ENCODE measurements around the gene BCAR1. TPM values are rescaled to one million over a fixed set of nuclear protein-coding genes. Genes with fewer than 3 reads are reported as not detected.
"Not testable (repeated sequence)": the region's sequence is repeated elsewhere in the genome, so short reads cannot be mapped to it uniquely, and the experiment has no call there.

The BCAR1 gene
- total RNA-seq, 1 donor from 2014 or later, result 39.5 TPM

DNA sequence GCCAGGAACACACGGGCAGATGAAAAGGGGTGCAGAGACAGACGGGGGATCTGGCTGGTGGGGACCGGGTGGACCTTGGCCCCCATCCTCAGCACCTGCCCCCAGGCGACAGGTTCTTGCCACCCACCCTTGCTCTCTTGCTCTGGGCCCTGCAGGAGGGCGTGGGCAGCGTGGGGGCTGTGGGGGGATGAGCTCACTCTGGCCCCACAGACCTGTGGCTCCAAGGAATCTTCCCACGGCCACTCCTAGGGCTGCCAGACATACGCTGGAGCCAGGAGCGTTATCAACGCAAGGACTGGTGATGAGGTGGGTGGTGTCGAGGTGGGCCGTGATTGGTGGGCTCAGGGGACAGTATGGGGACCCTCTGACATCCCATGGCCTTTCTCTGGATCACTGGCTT is 26.3 kb downstream of the BCAR1 start:
- DNase-seq (ENCODE audit: extremely low spot score in 2 of 2), result no peak
- Histone ChIP-seq H3K9me3 (no peaks in the 10 kb centered on the region), H3K36me3 (peaks cover 0 to 23% of the 10 kb centered on the region in 2 donors), H3K4me1 (peaks cover 5% of the 10 kb centered on the region), H3K4me3 (no peak overlapping the region), H3K27ac (no peak overlapping the region), H3K27me3 (no peaks in the 10 kb centered on the region)
- intact Hi-C loops (cut with DNase I), result no loop called here
- TF ChIP-seq POLR2A (IDR thresholded peaks at IDR 0.05) (no peak), POLR2AphosphoS5 (IDR thresholded peaks at IDR 0.05; ENCODE audit: insufficient read depth in 1 of 2, low read depth in 1 of 2) (no peak)
- TF ChIP-seq, protein P1, sequence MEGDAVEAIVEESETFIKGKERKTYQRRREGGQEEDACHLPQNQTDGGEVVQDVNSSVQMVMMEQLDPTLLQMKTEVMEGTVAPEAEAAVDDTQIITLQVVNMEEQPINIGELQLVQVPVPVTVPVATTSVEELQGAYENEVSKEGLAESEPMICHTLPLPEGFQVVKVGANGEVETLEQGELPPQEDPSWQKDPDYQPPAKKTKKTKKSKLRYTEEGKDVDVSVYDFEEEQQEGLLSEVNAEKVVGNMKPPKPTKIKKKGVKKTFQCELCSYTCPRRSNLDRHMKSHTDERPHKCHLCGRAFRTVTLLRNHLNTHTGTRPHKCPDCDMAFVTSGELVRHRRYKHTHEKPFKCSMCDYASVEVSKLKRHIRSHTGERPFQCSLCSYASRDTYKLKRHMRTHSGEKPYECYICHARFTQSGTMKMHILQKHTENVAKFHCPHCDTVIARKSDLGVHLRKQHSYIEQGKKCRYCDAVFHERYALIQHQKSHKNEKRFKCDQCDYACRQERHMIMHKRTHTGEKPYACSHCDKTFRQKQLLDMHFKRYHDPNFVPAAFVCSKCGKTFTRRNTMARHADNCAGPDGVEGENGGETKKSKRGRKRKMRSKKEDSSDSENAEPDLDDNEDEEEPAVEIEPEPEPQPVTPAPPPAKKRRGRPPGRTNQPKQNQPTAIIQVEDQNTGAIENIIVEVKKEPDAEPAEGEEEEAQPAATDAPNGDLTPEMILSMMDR (IDR thresholded peaks at IDR 0.05), result no peak

DNA sequence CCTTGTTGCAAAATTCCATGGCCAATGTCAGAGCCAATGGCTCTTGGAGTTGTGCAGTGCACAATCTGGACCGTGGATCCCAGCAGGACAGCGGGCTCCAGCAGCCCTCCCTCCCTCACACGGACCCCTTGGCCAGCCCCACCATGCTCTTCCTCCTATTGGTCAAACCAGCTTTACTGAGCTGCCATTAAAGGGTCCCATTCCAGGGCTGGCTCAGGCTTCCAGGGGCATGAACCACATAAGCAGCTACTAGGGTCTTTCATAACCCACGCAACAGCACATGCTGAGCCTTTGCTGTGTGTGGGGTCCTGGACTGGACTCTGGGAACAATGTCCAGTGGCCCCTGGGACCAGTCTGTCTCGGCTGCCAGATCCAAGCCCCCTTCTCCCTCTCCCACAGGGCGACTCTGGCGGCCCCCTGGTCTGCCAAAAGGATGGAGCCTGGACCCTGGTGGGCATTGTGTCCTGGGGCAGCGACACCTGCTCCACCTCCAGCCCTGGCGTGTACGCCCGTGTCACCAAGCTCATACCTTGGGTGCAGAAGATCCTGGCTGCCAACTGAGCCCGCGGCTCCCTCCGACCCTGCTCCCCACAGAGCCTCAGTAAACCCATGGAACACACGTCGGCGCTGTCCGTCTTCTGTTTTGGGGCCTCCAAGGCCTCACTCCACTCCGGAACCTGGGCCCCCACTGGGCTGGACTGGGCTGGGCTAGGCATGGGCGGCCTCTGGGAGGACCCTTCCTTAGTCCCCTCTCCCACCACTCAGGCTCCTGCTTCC is 26.9 kb downstream of the BCAR1 start:
- Histone ChIP-seq H3K9me3 (no peaks in the 10 kb centered on the region), H3K36me3 (peaks cover 0 to 17% of the 10 kb centered on the region in 2 donors), H3K4me3 (no peak overlapping the region), H3K27me3 (no peaks in the 10 kb centered on the region), H3K27ac (no peak overlapping the region), H3K4me1 (peaks cover 5% of the 10 kb centered on the region)
- DNase-seq (ENCODE audit: extremely low spot score in 2 of 2), result no peak
- TF ChIP-seq POLR2A (IDR thresholded peaks at IDR 0.05) (no peak), POLR2AphosphoS5 (IDR thresholded peaks at IDR 0.05; ENCODE audit: insufficient read depth in 1 of 2, low read depth in 1 of 2) (no peak)
- TF ChIP-seq, protein P1 (IDR thresholded peaks at IDR 0.05), result no peak
- intact Hi-C loops (cut with DNase I), result no loop called here

GRCh38 chr16:75223129-75223528 is 28.3 kb downstream of the BCAR1 start:
- H3K36me3 ChIP-seq; H3K4me1 ChIP-seq; intact Hi-C loops (cut with DNase I); H3K9me3 ChIP-seq; H3K4me3 ChIP-seq; H3K27ac ChIP-seq; DNase-seq (ENCODE audit: extremely low spot score in 2 of 2); H3K27me3 ChIP-seq: not testable (repeated sequence)

- H3K4me1 ChIP-seq, result peaks cover 5% of the 10 kb centered on the region
- H3K27me3 ChIP-seq, result no peaks in the 10 kb centered on the region
- H3K9me3 ChIP-seq, result no peaks in the 10 kb centered on the region
- intact Hi-C loops (cut with DNase I), result no loop called here
- no peak overlapping the region for H3K4me3 ChIP-seq
- H3K27ac ChIP-seq, result no peak overlapping the region
- no peak for DNase-seq (ENCODE audit: extremely low spot score in 2 of 2)
- TF ChIP-seq POLR2AphosphoS5 (IDR thresholded peaks at IDR 0.05; ENCODE audit: insufficient read depth in 1 of 2, low read depth in 1 of 2), result no peak
- TF ChIP-seq POLR2A (IDR thresholded peaks at IDR 0.05), result no peak
- TF ChIP-seq, protein P1 (IDR thresholded peaks at IDR 0.05), result no peak
- H3K36me3 ChIP-seq, result no peaks in the 10 kb centered on the region
Measured at GRCh38 chr16:75222271-75222783, 29.1 kb downstream of the BCAR1 start.

DNA sequence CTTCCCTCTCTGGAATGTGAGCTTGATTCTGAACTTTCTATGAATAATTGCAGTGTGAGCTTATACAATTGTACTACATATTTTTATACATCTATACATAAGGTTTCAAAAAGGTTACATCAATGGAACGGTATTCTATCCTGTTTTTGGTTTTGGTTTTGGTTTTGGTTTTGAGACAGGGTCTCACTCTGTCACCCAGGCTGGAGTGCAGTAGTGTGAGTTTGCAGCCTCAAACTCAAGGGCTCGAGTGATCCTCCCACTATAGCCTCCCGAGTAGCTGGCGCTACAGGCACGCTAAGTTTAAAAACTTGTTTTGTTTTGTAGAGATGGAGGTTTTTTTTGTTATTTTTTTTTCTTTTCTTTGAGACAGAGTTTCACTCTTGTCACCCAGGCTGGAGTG is 31.6 kb downstream of the BCAR1 start:
- Histone ChIP-seq H3K27ac (no peak overlapping the region), H3K4me3 (no peak overlapping the region), H3K27me3 (no peaks in the 10 kb centered on the region), H3K36me3 (no peaks in the 10 kb centered on the region), H3K9me3 (no peaks in the 10 kb centered on the region), H3K4me1 (peaks cover 5% of the 10 kb centered on the region)
- intact Hi-C loops (cut with DNase I), result no loop called here
- TF ChIP-seq POLR2A (IDR thresholded peaks at IDR 0.05) (no peak), POLR2AphosphoS5 (IDR thresholded peaks at IDR 0.05; ENCODE audit: insufficient read depth in 1 of 2, low read depth in 1 of 2) (no peak)
- DNase-seq (ENCODE audit: extremely low spot score in 2 of 2), result no peak

- H3K9me3 ChIP-seq, result no peaks in the 10 kb centered on the region
- DNase-seq (ENCODE audit: extremely low spot score in 2 of 2), result no peak
- no peak overlapping the region for H3K27ac ChIP-seq
- H3K36me3 ChIP-seq, result no peaks in the 10 kb centered on the region
- H3K27me3 ChIP-seq, result no peaks in the 10 kb centered on the region
- TF ChIP-seq POLR2AphosphoS5 (IDR thresholded peaks at IDR 0.05; ENCODE audit: insufficient read depth in 1 of 2, low read depth in 1 of 2), result no peak
- no peak for TF ChIP-seq POLR2A (IDR thresholded peaks at IDR 0.05)
- TF ChIP-seq, protein P1 (IDR thresholded peaks at IDR 0.05), result no peak
- H3K4me3 ChIP-seq, result no peak overlapping the region
- intact Hi-C loops (cut with DNase I), result no loop called here
- H3K4me1 ChIP-seq, result no peaks in the 10 kb centered on the region
Measured at GRCh38 chr16:75219088-75219487, 32.3 kb downstream of the BCAR1 start.
